WTC11 (cell line): ENCODE data around the gene TRIM26.

Source experiments
- RELA ChIP-seq: sonication (generic); formaldehyde crosslinking; IDR thresholded peaks from 2 replicates; pipeline ENCODE4 v1.8.1; 2022; ENCODE audit warnings: missing genetic modification reagents, mild to moderate bottlenecking, borderline replicate concordance
- ZNF232 ChIP-seq: sonication (generic); formaldehyde crosslinking; IDR thresholded peaks from 2 replicates; pipeline ENCODE4 v1.8.0; 2022; ENCODE audit warnings: mild to moderate bottlenecking, missing genetic modification reagents
- TF ChIP-seq, protein P1 (sequence below): sonication (generic); formaldehyde crosslinking; IDR thresholded peaks from 2 replicates; pipeline ENCODE4 v1.8.1; 2023; ENCODE audit warnings: mild to moderate bottlenecking, missing genetic modification reagents
- TF ChIP-seq, protein P2 (sequence below): fragments of 200-600 bp; IDR thresholded peaks from 2 replicates; pipeline ENCODE4 v1.8.0; 2022; ENCODE audit warnings: antibody characterized with exemption
- TF ChIP-seq, protein P3 (sequence below): sonication (generic); formaldehyde crosslinking; IDR thresholded peaks from 2 replicates; pipeline ENCODE4 v1.8.1; 2023; ENCODE audit warnings: mild to moderate bottlenecking, moderate library complexity, missing genetic modification reagents

DNA sequence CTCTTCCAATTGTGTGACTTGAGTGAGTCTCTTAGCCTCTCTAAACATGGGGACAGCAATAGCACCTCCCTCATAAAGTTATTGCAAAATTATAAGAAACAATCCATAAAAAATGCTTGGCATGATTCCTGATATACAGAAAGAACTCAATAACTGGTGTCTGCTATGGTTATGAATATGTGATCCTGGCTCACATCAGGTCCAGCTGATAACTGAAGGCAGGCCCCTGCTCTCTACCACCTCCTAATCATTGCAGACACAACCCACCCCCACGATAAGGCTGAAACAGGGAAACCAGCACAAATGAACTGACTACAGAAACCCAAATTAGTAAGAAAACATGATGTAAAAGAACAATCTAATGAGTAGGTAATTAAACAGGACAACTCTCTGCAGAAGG lies 44.5 kb downstream of the TRIM26 start:
- TF ChIP-seq, protein P1, sequence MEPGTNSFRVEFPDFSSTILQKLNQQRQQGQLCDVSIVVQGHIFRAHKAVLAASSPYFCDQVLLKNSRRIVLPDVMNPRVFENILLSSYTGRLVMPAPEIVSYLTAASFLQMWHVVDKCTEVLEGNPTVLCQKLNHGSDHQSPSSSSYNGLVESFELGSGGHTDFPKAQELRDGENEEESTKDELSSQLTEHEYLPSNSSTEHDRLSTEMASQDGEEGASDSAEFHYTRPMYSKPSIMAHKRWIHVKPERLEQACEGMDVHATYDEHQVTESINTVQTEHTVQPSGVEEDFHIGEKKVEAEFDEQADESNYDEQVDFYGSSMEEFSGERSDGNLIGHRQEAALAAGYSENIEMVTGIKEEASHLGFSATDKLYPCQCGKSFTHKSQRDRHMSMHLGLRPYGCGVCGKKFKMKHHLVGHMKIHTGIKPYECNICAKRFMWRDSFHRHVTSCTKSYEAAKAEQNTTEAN (CRISPR knock-in tag) = no peak
- TF ChIP-seq, protein P2, sequence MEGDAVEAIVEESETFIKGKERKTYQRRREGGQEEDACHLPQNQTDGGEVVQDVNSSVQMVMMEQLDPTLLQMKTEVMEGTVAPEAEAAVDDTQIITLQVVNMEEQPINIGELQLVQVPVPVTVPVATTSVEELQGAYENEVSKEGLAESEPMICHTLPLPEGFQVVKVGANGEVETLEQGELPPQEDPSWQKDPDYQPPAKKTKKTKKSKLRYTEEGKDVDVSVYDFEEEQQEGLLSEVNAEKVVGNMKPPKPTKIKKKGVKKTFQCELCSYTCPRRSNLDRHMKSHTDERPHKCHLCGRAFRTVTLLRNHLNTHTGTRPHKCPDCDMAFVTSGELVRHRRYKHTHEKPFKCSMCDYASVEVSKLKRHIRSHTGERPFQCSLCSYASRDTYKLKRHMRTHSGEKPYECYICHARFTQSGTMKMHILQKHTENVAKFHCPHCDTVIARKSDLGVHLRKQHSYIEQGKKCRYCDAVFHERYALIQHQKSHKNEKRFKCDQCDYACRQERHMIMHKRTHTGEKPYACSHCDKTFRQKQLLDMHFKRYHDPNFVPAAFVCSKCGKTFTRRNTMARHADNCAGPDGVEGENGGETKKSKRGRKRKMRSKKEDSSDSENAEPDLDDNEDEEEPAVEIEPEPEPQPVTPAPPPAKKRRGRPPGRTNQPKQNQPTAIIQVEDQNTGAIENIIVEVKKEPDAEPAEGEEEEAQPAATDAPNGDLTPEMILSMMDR = no peak
- TF ChIP-seq, protein P3, sequence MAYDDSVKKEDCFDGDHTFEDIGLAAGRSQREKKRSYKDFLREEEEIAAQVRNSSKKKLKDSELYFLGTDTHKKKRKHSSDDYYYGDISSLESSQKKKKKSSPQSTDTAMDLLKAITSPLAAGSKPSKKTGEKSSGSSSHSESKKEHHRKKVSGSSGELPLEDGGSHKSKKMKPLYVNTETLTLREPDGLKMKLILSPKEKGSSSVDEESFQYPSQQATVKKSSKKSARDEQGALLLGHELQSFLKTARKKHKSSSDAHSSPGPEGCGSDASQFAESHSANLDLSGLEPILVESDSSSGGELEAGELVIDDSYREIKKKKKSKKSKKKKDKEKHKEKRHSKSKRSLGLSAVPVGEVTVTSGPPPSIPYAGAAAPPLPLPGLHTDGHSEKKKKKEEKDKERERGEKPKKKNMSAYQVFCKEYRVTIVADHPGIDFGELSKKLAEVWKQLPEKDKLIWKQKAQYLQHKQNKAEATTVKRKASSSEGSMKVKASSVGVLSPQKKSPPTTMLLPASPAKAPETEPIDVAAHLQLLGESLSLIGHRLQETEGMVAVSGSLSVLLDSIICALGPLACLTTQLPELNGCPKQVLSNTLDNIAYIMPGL (CRISPR knock-in tag) = no peak
- TF ChIP-seq ZNF232 (no peak), RELA (CRISPR knock-in tag) (no peak)
